Tibial artery (tissue), 4 donors: ENCODE measurements around the gene SERINC2.

ENCODE experiments used
- DNase-seq, 2 donors: peaks; one replicate each; pipeline ENCODE4 v3.0.0-alpha.2; 2019
- H3K27ac ChIP-seq, 2 donors: fragments of 200-600 bp; sonication (generic) in 1 of 2; 1 replicate in 1 of 2; 2 replicates in 1 of 2; pipeline ENCODE4 v1.5.1; 2018 to 2019; ENCODE audit warnings: mild to moderate bottlenecking in 1 of 2
- H3K27me3 ChIP-seq, 2 donors: fragments of 200-600 bp; sonication (generic) in 1 of 2; one replicate each; pipeline versions ENCODE4 v1.5.1 to v1.6.0; 2016 to 2019
- H3K36me3 ChIP-seq, 3 donors: fragments of 200-600 bp; sonication (generic) in 2 of 3; one replicate each; pipeline ENCODE4 v1.5.1; 2016 to 2019; ENCODE audit warnings: mild to moderate bottlenecking in 2 of 3
- H3K4me1 ChIP-seq, 4 donors: fragments of 200-600 bp; sonication (generic) in 2 of 4; 1 replicate in 3 of 4; 2 replicates in 1 of 4; pipeline ENCODE4 v1.5.1; 2016 to 2019
- H3K4me3 ChIP-seq, 2 donors: fragments of 200-600 bp; sonication (generic) in 1 of 2; 1 replicate in 1 of 2; 2 replicates in 1 of 2; pipeline ENCODE4 v1.5.1; 2018 to 2019; ENCODE audit warnings: mild to moderate bottlenecking in 2 of 2
- H3K9me3 ChIP-seq, 3 donors: fragments of 200-600 bp; sonication (generic) in 1 of 3; one replicate each; pipeline ENCODE4 v1.5.1; 2016 to 2019
- intact Hi-C: fragments of 100-400 bp; cut with DNase I; formaldehyde crosslinking; loops from one replicate; pipeline ENCODE4 v1.15.0; 2023; ENCODE audit warnings: low total_unique reads
- TF ChIP-seq, protein P1 (sequence below), 2 experiments: fragments of 200-600 bp in 1 of 2; fragments of 450-650 bp in 1 of 2; IDR thresholded peaks; one replicate each; pipeline ENCODE4 v1.5.1; 2017 to 2019; ENCODE audit warnings: antibody characterized with exemption in 2 of 2, mild to moderate bottlenecking in 1 of 2, moderate library complexity in 1 of 2

Gene SERINC2

DNA sequence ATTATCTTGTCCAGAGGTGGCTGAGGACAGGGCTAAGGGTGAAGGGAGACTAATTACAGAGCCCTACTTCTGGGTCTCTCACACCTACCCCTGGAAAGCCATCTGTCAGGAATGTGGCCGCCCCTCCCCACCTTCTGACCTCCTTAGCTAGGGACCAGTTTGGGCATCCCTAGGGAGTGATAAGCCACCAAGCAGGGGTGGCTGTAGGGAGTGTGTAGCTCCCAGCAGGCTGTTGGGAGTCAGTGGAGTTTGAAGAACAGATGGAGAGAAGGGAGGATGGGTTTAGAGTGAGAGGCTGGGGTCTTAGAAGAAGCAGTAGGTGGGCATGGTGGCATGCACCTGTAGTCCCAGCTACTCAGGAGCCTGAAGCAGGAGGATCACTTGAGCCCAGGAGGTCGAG, 808 bp upstream of the SERINC2 start:
- TF ChIP-seq, protein P1, sequence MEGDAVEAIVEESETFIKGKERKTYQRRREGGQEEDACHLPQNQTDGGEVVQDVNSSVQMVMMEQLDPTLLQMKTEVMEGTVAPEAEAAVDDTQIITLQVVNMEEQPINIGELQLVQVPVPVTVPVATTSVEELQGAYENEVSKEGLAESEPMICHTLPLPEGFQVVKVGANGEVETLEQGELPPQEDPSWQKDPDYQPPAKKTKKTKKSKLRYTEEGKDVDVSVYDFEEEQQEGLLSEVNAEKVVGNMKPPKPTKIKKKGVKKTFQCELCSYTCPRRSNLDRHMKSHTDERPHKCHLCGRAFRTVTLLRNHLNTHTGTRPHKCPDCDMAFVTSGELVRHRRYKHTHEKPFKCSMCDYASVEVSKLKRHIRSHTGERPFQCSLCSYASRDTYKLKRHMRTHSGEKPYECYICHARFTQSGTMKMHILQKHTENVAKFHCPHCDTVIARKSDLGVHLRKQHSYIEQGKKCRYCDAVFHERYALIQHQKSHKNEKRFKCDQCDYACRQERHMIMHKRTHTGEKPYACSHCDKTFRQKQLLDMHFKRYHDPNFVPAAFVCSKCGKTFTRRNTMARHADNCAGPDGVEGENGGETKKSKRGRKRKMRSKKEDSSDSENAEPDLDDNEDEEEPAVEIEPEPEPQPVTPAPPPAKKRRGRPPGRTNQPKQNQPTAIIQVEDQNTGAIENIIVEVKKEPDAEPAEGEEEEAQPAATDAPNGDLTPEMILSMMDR (IDR thresholded peaks at IDR 0.05), result no peak
- peaks cover 0 to 19% (median 16%) of the 10 kb centered on the region in 4 donors for H3K4me1 ChIP-seq
- H3K36me3 ChIP-seq, result no peaks in the 10 kb centered on the region
- H3K27ac ChIP-seq, result no peak overlapping the region
- H3K9me3 ChIP-seq, result no peaks in the 10 kb centered on the region
- H3K27me3 ChIP-seq, result peaks cover 0 to 5% of the 10 kb centered on the region in 2 donors
- intact Hi-C loops, result no loop called here
- peak overlapping the region in 1 of 2 donors; percentile 76 for H3K4me3 ChIP-seq
- no peak for DNase-seq

DNA sequence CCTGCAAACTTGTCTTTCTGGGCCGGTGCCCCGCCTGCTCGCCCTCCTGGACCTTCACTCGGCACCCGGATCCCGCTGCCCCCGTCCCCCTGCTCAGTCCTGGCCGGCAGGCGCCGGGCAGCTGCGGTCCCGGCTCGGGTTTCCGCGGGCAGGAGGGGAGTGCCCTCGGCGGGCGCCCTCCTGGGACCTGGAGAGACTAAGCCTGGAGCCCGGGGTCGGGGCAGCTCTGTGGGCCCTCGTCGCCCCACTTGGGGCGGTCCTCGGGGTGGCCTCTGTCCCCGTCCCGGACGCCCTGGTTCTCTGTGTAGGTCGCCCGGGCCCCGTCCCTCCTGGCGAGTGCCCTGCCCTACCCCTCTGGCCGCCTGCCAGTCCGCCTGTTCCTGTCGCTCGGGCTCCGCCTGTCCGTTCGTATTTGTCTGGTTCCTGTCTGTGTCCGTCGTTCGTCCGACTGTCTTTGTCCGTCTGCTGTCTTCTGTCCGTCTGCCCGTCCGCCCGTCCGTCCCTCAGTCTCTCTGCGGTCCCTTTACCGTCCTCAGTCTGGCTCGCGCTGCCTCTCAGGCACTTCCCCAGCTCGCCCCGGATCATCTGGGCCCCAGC, 490 bp downstream of the SERINC2 start:
- Histone ChIP-seq H3K4me1 (peaks cover 0 to 19% (median 16%) of the 10 kb centered on the region in 4 donors), H3K27ac (peak overlapping the region; percentile 37 to 38), H3K36me3 (no peaks in the 10 kb centered on the region), H3K27me3 (peaks cover 0 to 4% of the 10 kb centered on the region in 2 donors), H3K9me3 (no peaks in the 10 kb centered on the region), H3K4me3 (peak overlapping the region; percentile 55 to 76)
- TF ChIP-seq, protein P1 (IDR thresholded peaks at IDR 0.05), result no peak
- peak; percentile 77 to 79 for DNase-seq
- intact Hi-C loops, result no loop called here

DNA sequence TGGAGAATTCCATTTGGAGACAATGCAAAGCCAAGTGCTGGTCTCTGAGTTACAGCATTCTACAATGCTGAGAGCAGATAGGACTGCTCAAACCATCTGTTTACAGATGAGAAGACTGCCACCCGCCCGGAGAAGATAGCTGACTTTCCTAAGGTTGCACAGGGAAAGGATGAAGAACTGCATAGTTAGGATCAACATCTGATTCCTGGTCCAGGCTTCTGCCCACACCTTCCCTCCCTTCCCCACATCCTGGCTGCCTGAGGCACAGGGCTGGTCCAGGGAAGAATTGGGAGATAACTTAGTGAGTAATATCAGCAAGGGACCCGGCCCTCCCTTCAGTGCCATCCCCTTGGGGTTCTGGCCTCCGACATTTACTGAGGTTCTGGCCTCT, 2.0 kb downstream of the SERINC2 start:
- no peaks in the 10 kb centered on the region for H3K9me3 ChIP-seq
- no peaks in the 10 kb centered on the region for H3K27me3 ChIP-seq
- H3K27ac ChIP-seq, result no peak overlapping the region
- TF ChIP-seq, protein P1 (IDR thresholded peaks at IDR 0.05), result no peak
- intact Hi-C loops, result no loop called here
- no peak for DNase-seq
- H3K36me3 ChIP-seq, result no peaks in the 10 kb centered on the region
- H3K4me3 ChIP-seq, result no peak overlapping the region
- H3K4me1 ChIP-seq, result peaks cover 0 to 19% (median 16%) of the 10 kb centered on the region in 4 donors

DNA sequence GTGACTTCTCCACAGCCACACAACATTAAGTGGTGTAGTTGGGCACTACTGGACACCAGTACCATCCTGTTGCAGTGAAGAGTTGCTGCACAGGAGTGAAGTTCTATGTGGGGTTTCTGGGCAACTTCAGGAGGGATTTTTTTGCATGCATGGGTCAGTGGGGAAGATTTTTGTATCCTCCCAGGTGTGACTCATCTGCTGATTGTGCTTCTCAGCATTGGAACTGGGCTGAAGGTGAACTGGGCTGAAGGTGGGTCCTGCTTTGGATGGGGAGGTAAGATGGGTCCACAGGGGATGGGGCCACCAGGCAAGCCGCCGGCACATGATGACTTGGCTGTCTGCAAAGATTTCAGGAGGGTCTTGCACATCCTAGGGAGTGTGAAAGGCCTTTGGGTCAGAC, 2.6 kb downstream of the SERINC2 start:
- H3K4me3 ChIP-seq, result no peak overlapping the region
- H3K36me3 ChIP-seq, result no peaks in the 10 kb centered on the region
- no peak overlapping the region for H3K27ac ChIP-seq
- intact Hi-C loops, result no loop called here
- H3K27me3 ChIP-seq, result no peaks in the 10 kb centered on the region
- no peaks in the 10 kb centered on the region for H3K9me3 ChIP-seq
- H3K4me1 ChIP-seq, result peaks cover 0 to 19% (median 16%) of the 10 kb centered on the region in 4 donors
- DNase-seq, result no peak
- TF ChIP-seq, protein P1 (IDR thresholded peaks at IDR 0.05), result no peak

DNA sequence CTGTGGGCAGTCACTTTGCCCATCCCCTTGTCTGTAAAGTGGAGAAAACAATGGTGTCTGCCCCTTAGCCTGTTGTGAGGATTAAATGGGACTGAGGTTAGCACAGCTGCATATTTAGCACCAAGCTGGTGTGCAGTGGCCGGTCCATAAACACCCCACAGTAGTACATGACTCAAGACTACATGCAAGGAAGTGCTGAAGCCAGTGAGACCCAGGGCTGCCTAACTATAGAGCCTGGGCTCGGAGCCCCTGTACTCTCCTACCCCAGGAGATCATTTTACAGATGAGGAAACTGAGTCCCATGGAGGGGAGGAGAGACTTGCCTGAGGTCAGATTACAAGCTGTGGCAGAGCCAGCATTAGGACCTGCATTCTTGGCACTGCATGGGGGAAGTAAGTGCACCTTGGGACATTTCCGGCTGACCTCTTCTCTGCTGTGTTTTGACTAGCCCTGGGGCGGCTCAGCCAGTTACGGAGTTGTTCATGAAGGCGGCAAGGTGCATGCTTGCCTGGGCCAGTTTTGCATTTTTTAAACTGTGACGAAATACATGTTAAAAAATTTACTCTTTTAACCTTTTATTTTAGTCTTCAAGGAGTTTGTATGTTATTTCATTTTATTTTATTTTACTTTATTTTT, 3.2 kb downstream of the SERINC2 start:
- no peaks in the 10 kb centered on the region for H3K36me3 ChIP-seq
- intact Hi-C loops, result no loop called here
- DNase-seq, result no peak
- no peak overlapping the region for H3K27ac ChIP-seq
- no peaks in the 10 kb centered on the region for H3K9me3 ChIP-seq
- peaks cover 0 to 19% (median 16%) of the 10 kb centered on the region in 4 donors for H3K4me1 ChIP-seq
- TF ChIP-seq, protein P1 (IDR thresholded peaks at IDR 0.05), result no peak
- no peaks in the 10 kb centered on the region for H3K27me3 ChIP-seq
- no peak overlapping the region for H3K4me3 ChIP-seq
